HCT116 (cell line): ENCODE results near the gene HDAC5.

ENCODE experiments used
- POLR2A ChIP-seq: IDR thresholded peaks from 2 replicates; pipeline ENCODE4 v1.7.0; 2011; ENCODE audit warnings: borderline replicate concordance; ENCODE audit not compliant: insufficient read depth, insufficient read length; ENCODE audit errors: extremely low read depth
- ZNF274 ChIP-seq: fragments of 200-500 bp; sonication (Bioruptor generic); IDR thresholded peaks from 2 replicates; pipeline ENCODE4 v1.6.1; 2014; ENCODE audit warnings: mild to moderate bottlenecking, low read depth, low read length, inconsistent platforms
- TF ChIP-seq, protein P1 (sequence below): IDR thresholded peaks from 2 replicates; pipeline ENCODE4 v1.6.1; 2012
- TF ChIP-seq, protein P2 (sequence below): IDR thresholded peaks from 2 replicates; pipeline ENCODE4 v1.6.1; 2012

DNA sequence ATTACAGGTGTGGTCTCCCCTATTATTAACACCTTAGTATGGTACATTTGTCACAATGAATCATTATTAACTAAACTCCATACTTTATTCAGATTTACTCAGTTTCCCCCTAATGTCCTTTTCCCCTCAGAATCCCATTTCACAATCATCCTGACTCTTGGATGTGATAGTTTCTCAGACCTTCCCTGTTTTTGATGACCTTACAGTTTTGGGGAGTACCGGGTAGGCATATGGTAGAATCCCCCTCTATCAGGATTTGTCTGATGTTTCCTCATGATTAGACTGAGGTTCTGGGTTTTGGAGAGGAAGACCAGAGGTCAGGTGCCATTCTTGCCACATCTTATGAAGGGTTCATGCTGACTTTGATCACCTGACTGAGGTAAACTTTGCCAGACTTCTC is 41.0 kb upstream of the HDAC5 start:
- TF ChIP-seq, protein P1, sequence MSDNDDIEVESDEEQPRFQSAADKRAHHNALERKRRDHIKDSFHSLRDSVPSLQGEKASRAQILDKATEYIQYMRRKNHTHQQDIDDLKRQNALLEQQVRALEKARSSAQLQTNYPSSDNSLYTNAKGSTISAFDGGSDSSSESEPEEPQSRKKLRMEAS: no peak
- TF ChIP-seq POLR2A: no peak
- TF ChIP-seq, protein P2, sequence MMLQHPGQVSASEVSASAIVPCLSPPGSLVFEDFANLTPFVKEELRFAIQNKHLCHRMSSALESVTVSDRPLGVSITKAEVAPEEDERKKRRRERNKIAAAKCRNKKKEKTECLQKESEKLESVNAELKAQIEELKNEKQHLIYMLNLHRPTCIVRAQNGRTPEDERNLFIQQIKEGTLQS: no peak
- TF ChIP-seq ZNF274: no peak
